ENCODE measurements around the gene LSM12.
"Not testable (repeated sequence)": the region's sequence is repeated elsewhere in the genome, so short reads cannot be mapped to it uniquely, and the experiment has no call there.

Gene LSM12

DNA sequence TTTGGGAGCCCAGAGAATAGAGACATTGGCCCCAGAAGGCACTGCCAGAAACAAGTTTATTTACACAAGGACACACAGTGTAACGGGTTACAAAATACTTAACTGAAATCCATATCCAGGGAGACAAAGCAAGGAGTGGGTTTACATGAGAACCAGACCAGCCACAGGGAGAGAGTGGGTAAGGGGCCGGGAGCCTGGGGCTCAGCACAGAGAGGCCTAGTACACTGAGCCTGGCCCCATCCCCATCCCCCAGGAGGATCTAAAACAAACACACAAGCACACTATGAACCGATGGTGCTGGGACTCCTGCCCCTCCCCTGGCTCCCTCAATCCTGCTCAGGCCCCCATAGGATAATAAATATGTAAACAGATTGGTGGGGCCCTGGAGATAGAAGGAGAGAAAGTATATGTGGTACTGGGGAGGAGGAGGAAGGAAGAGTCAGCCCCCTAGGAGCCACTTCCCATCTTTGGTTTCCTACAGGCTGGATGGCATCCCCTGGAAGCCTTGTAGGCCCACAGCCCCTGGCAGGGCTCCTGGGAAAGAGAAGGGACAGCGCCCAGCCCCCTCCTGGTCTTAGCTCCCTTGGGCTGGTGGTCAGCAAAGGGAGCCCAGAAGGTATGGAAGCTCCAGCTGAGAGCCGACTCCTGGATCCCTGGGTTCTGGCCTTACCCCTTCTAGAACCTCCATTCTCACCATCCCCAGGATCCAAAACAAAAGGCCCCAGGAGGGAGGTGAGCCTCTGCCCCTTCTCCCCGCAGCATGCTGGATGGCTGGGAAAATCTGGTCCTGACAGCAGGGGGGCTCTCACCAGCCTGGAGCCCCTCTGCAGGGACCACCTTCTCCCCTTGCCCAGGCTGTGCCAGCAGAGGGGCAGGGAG lies 10.5 kb upstream of the LSM12 start:
- no peak for DNase-seq (ENCODE audit: low read depth)

DNA sequence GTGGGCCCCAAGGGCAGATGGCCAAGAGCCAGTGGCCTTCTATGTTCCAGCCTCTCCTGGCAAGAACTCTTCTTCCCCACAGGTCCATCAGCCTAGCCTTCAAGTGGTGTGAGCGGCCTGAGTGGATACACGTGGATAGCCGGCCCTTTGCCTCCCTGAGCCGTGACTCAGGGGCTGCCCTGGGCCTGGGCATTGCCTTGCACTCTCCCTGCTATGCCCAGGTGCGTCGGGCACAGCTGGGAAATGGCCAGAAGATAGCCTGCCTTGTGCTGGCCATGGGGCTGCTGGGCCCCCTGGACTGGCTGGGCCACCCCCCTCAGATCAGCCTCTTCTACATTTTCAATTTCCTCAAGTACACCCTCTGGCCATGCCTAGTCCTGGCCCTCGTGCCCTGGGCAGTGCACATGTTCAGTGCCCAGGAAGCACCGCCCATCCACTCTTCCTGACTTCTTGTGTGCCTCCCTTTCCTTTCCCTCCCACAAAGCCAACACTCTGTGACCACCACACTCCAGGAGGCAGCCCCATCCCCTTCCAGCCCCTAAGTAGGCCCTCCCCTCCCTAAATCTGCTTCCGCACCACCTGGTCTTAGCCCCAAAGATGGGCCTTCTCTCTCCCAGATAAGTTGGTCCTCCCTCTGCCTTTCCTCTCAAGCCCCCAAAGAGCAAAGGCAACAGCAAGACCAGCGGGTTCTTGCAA lies 9.3 kb upstream of the LSM12 start:
- DNase-seq (ENCODE audit: low read depth), result no peak

DNA sequence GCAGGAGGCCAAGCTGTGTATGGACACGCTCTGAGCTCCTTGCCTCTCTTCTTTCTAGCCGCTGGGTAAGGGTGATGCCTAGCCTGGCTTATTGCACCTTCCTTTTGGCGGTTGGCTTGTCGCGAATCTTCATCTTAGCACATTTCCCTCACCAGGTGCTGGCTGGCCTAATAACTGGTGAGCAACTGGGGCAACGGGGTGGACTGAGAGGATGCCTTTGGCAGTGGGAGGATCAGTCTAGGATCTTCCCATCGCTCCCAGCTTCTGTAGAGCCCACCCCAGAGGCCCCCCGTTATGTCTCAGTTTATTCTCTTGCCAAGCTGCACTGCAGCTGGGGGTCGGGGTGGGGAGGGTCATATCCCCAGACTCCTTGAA lies 8.4 kb upstream of the LSM12 start:
- DNase-seq (ENCODE audit: low read depth), result no peak

DNA sequence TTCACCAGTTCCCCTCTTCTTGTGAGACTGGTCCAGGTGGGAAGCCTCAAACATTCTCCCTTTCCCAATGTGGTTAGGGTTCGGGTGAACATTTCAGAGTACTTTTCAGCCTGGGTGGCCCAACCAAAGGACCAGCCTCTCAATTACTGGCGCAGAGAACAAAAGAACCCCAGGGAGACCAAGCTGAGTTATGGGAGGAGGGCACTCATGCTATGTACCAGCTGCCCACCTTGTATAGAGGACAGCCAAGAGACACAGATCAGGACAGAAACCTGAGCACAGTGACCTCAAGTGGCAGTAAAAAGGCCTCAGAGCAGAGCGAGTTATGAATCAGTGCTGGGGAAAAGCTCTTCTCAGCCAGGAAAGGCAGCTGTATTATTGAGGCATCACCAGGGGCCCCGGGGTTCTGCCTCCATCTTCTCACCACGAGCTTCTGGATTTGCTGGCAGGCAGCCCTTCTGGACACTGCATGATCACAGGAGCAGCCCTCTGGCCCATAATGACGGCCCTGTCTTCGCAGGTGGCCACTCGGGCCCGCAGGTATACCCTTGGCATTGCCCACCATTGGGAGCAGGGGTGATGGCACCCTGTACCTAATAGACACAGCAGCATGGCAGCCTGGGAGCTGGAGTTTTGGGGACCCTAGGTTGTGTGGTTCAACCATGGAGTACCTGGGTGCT lies 7.9 kb upstream of the LSM12 start:
- no peak for DNase-seq (ENCODE audit: low read depth)

DNA sequence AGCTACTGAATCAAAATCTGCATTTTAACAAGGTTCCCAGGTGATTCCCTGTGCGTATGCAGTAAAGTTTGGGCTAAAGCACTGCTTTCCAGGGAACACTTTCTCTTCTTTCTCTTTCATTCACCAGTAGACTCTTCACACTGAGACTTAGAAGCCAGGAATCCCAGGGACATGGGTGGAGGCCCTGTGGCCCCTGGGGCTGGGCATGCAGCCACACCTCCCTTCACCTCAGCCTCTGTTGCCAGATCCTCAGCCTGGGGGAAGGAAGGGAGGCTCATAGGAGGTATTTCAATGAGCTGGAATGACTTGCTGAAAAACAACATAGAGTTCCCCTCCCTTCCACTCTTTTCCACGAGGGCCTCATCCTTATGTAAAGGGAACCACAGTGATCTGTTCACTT lies 5.3 kb upstream of the LSM12 start:
- DNase-seq (ENCODE audit: low read depth), result no peak

DNA sequence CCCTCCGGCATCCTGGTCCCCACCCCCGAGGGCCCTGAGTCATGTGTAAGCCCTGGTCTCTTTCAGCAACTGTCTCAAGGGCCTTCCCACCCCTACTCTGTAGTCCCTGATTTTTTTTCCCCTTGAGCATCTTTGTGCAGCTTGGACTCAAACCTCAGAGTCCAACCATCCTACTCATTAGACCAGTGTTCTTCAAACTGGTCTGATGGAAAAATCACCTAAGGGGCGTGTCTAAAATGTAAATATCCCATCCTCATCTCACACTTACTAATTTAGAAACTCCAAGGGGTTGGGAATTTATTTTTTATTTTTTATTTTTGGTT lies 4.7 kb upstream of the LSM12 start:
- no peak for DNase-seq (ENCODE audit: low read depth)

DNA sequence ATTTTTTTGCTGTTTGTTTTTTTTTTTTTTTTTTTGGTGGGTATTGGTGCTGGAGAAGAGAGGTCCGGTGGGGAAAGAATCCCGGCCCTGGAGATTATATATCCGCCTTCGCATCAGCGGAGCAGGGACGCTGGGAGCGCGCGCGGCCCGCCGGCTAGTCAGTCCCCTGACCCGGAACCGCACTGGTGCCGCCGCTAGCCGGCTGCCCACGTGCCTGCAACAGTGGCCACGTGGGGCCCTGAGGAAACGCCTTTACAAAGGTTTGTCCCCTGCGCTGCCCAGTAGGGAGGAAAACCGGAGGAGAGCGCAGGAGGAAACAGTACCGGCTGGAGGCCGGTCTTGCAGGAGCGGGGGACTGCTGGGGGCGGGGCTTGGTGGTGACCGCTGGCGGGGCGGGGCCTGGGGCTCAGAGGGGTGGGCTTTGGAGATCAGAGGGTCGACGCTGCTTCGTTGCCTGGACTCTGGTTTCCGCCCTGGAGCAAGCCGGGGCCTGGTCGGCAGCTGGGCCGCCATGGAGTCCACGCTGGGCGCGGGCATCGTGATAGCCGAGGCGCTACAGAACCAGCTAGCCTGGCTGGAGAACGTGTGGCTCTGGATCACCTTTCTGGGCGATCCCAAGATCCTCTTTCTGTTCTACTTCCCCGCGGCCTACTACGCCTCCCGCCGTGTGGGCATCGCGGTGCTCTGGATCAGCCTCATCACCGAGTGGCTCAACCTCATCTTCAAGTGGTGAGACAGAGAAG lies 4.2 kb upstream of the LSM12 start, which contains the start of gene G6PC3:
Gene G6PC3, plus strand, starts transcription at position 281 of the 743 bp plus-strand sequence. Its CDS starts 231 bp downstream, at position 512.
- DNase-seq (ENCODE audit: low read depth), result peak; percentile 64

DNA sequence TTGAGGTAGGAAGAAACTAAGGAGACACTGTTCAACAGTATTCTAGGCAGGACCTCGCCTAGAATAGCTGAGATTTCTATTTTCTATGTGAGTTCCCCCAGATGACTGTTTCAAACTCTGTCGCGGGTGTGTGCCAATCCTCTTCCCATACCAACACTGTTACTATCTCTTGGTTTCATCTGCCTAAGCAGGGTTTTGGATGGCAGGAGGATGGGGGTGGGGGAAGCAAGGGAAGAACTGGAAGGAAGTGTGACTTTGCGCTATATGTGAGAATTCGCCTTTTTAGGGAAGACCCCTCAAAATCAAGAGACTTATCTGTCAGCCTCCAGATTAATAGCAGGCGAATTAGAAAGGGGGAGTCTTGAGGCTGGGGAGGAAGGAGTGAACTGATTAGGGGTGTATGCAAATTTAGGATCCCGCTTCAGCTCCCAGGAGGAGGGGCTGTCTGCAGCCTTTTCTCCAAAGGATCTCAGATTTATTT lies 3.5 kb upstream of the LSM12 start:
- no peak for DNase-seq (ENCODE audit: low read depth)

DNA sequence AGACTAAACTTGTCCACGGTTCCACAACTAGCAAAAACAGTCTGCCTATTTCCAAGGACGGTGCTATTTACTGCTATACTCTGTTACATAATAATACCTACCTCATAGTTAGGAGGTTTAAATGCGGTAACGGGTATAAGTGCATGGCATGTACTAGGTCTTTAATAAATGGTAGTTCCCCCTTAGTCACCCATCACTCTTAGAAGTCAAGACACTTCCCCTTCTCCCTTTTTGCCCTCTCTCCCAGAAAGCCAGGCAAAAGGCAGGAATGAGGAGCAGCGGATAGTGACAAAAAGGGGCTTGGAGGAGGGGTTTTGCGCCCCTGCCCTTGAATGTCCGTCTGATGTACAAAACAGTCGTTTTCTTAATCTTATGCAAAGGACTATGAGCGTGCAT lies 1.1 kb upstream of the LSM12 start:
- no peak for DNase-seq (ENCODE audit: low read depth)

DNA sequence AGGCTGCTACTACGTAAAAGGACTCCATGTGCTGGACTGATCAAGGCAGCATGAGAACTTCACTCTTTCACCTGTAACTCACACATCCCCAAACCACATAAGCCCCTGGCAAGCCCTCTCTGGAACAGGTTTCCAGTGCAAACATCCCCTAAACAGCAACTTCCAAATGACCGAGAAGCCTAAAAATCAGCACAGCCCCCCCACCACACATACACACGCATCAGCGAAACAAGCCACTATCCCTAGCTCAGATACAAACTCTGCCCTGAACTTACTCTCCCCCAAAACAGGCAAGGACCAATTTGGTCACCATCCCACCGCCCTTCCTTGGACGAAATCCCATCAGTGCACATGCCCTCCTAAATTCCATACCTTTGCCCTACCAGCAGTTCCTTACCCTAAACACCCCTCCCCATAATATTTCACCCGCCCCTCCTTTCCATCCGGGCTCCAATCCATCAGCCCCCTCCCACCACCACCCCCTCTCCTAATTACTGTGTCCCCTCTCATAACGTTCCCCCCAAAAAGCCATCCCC lies 735 bp downstream of the LSM12 start:
- DNase-seq (ENCODE audit: low read depth), result no peak

DNA sequence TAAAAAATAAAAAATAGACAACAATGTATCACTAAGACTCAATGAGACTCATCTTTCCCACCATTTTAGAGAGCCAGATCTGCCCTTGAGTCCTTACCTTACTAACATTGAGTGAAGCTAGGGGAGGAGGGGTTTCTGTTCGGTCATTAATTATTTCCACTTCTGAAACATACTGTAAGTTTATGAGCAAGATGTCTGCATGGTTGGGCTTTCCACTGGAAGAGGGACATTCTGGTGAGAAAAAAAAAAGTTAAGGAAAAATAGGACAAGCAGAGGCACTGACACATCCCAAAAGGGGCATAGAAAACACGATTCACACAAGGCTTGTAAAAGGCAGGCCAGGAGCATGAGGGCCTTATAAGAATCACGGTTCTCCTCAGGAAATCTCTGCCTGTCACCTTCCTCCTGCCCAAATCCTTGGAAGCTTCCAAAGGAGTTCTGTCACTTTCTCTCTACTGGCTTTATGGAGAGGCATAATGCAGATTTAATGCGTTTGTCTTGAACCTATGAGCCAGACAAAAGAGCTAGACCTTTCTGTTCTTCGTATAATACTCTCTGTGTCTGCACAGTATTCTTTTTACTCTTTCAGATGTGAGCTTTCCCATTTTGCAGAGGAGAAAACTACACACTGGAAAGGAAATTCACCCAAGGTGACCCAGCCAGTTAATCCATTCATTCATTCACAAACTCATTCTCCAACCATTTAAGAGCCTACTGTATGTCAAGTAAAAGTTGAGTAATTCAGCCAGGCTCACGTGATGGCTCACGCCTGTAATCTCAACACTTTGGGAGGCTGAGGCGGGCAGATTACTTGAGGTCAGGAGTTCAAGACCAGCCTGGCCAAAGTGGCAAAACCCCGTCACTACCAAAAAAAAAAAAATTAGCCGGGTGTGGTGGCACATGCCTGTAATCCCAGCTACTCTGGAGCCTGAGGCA lies 2.5 kb downstream of the LSM12 start:
- DNase-seq (ENCODE audit: low read depth), result no peak

DNA sequence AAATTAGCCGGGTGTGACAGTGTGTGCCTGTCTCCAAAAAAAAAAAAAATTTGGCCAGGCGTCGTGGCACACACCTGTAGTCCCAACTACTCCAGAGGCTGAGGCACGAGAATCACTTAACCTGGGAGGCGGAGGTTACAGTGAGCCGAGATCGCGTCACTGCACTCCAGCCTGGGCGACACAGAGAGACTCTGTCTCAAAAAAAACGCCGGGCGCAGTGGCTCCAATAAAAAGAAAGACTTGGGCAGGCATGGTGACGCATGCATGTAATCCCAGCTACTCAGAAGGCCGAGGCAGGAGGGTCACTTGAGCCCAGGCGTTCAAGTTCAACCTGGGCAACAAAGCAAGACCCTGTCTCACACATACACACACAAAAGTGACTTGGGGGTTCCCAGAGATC lies 3.6 kb downstream of the LSM12 start:
- no peak for DNase-seq (ENCODE audit: low read depth)

DNA sequence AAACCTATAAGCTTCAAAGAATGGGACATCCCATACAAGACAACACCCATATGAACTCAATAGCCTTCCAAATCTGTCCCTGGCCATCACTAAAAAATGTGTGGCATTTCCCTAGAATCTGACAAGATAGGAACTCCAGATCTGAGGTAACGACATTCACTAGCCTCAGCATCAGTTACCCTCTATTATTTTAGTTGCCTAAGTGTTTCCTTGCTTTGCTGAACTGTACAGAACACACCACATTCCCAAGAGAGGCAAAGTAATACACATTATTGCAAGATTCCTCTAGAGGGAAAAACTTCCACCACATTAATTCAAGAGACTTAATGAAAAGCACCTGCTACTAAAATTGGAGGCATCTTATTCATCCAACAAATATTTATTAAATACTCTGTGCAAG lies 5.0 kb downstream of the LSM12 start:
- DNase-seq (ENCODE audit: low read depth), result no peak

DNA sequence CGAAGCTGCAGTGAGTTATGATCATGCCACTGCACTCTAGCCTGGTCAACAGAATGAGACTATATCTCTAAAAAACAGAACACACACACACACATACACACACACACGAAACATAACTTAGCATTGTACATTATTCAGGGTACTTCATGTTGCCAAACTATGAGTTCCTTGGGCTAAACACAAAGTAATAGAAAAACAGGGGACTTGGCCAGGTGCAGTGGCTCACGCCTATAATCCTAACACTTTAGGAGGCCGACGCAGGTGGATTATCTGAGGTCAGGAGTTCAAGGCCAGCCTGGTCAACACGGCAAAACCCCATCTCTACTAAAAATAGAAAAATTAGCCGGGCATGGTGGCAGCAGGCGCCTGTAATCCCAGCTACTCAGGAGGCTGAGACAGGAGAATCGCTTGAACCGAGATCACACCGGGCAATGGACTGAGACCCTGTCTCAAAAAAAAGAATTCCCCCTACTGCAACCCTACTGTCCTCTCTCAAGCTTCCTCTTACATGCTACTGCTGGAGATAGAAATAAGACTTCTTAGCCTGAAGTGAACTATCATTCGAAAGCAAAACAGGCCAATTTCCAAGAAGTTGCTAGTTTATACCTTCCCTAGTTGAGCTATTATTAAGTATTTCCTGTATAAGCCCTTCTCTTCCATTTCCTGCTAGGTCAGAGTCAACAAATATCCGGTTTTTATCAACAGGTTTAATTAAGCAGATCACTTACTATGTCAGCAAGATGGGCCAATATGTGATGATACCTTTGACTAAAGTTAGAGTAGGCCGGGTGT lies 7.2 kb downstream of the LSM12 start:
- no peak for DNase-seq (ENCODE audit: low read depth)

DNA sequence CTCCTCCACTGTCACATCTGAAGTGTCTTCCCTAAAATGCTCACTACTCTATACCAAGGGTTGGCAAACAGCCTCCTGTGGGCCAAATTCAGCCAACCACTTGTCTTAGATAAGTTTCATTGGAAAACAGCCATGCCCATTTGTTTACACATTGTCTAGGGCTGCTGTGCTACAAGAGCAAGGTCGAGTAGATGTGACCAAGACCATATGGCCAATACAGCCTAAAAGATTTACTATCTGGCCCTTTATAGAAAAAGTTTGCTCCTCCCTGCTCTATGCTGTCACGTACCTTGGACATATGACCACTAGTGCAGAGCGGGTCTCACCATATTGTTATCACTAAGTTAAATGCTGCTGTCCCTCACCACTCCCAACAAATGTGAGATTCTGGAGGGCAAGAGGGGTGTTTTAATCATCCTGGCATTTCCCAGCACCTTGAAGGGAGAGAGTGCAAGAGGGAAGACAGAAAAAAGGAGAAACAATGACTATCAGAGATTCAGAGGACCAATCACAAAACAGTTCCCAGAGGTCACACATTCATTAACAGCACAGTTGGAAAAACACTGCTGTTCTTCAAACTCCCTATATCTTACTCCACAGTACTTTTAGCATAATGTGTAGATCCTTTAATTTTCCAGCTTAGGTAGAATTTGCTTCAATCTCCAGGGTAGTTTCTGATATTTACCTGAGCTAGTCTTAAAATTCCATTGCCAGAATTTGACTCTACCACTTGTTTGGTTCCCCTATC lies 13.2 kb downstream of the LSM12 start:
- no peak for DNase-seq (ENCODE audit: low read depth)

DNA sequence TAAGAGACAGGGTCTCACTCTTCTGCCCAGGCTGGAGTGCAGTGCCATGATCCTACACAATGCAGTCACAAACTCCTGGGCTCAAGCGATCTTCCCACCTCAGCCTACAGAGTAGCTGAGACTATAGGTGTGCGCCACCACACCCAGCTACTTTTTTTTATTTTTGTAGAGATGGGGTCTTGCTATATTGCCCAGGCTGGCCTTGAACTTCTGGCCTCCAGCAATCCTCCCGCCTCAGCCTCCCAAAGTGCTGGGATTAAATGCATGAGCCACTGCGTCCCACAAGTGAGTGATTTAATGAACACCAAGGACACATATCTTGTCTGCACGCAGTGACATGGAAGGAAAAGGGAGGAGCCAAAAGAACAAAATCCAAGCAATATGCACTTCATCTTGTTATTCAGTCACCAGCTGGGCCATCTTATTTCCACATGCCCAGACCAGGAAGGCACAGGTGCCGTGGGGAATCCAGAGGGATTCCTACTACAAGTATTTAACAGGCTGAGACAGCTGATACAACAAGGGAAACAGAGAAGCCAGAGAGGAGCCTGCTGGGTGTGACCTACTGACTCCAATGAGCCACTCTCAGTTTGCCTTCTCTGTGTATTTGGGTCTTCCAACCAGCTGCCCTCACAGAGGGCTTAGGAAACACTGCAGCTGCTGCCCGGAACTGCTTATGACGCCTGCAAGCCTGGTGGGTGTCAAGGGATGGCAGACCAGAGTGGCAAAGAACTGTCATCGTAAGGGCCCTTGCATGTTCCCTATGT lies 17.0 kb downstream of the LSM12 start:
- no peak for DNase-seq (ENCODE audit: low read depth)

DNA sequence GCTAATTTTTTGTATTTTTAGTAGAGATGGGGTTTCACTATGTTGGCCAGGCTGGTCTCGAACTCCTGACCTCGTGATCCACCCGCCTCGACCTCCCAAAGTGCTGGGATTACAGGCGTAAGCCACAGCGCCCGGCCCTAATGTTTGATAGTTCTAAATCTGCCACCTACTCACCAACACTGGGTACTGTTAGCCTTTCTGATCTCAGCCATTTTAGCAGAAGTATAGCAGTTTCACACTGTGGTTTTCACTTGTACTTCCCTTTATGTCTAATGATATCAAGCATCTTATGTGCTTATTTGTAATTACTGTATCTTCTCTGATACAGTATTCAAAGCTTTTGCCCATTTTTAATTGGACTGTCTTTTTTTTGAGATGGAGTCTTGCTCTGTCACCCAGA lies 19.6 kb downstream of the LSM12 start:
- DNase-seq (ENCODE audit: low read depth), result not testable (repeated sequence)

DNA sequence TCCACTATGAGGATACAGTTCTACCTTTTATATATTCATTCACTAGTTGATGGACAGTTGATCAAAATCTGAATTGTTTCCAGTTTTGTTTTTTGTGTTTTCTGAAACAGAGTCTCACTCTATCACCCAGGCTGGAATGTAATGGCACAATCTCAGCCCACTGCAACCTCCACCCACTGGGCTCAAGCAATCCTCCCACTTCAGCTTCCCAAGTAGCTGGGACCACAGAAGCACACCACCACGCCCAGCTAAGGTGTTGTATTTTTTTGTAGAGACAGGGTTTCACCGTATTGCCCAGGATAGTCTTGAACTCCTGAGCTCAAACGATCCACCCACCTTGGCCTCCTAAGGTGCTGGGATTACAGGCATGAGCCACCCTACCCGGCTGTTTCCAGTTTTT lies 21.0 kb downstream of the LSM12 start:
- DNase-seq (ENCODE audit: low read depth), result no peak

DNA sequence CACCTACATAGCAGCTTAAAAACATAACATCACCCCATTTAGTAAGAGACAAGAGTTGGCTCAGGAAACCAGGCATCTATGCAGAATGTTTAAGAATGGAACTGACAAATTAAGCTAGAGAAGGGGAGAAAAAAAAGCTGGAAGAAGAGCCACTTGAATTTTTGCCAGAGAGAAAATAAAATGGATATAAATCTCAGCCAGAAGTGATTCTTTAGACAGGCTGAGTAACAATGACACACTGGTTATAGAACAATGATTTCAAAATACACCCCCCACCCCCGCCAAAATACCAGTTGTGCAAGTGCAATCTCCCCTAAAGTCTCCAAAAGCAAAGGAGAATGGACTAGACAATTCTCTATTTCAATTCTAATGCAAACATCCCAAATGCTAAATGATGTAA lies 22.4 kb downstream of the LSM12 start:
- DNase-seq (ENCODE audit: low read depth), result no peak

Data from activated T-cell treated with anti-CD3 and anti-CD28 coated beads for 1 hour (primary cell).